Colonic mucosa (tissue), 4 donors: Measurements from ENCODE around the gene TBX15. TPM values are rescaled to one million over a fixed set of nuclear protein-coding genes. Genes with fewer than 3 reads are reported as not detected.

Experiments used
- DNase-seq: peaks from one replicate; pipeline ENCODE4 v3.0.0-alpha.2; 2020
- H3K27ac ChIP-seq: fragments of 200-600 bp; one replicate; pipeline ENCODE4 v1.8.0; 2021
- H3K27me3 ChIP-seq: fragments of 200-600 bp; one replicate; pipeline ENCODE4 v1.8.0; 2021
- H3K36me3 ChIP-seq: fragments of 200-600 bp; one replicate; pipeline ENCODE4 v1.8.0; 2021
- H3K4me1 ChIP-seq: fragments of 200-600 bp; one replicate; pipeline ENCODE4 v1.8.0; 2021; ENCODE audit warnings: mild to moderate bottlenecking
- H3K4me3 ChIP-seq: fragments of 200-600 bp; one replicate; pipeline ENCODE4 v1.8.0; 2021
- H3K9ac ChIP-seq, 2 donors: one replicate each; pipeline ENCODE4 v1.7.0; 2013; ENCODE audit warnings: control low read depth in 2 of 2, low read depth in 2 of 2, low read length in 2 of 2
- H3K9me3 ChIP-seq: fragments of 200-600 bp; one replicate; pipeline ENCODE4 v1.8.0; 2021
- intact Hi-C: fragments of 100-400 bp; cut with DNase I; formaldehyde crosslinking; loops from one replicate; pipeline ENCODE4 v1.14.1; 2022
- total RNA-seq, 2 donors: library from RNA; stranded (reverse); fragmentation: NEBNext Ultra II Directional in 1 of 2; extraction: Animal tissue kit (Norgen Biotek cat#: 25700) in 1 of 2; gene quantifications; one replicate each; pipeline ENCODE4 v1.2.1, GENCODE V29; 2021
- TF ChIP-seq, protein P1 (sequence below): fragments of 200-600 bp; IDR thresholded peaks from one replicate; pipeline ENCODE4 v1.8.0; 2022; ENCODE audit warnings: antibody characterized with exemption, mild to moderate bottlenecking
- donor health status: healthy.
- donor health status: DM: no; HTN: no; CAD: no.
- donor health status: DM: no; HTN: no; CAD: no.

Gene TBX15
- total RNA-seq, 2 donors from 2014 or later: 0.11 TPM; not detected in 1

- H3K4me1 ChIP-seq: peaks cover 5% of the 10 kb centered on the region
- no peaks in the 10 kb centered on the region for H3K9me3 ChIP-seq
- no peaks in the 10 kb centered on the region for H3K36me3 ChIP-seq
- TF ChIP-seq, protein P1, sequence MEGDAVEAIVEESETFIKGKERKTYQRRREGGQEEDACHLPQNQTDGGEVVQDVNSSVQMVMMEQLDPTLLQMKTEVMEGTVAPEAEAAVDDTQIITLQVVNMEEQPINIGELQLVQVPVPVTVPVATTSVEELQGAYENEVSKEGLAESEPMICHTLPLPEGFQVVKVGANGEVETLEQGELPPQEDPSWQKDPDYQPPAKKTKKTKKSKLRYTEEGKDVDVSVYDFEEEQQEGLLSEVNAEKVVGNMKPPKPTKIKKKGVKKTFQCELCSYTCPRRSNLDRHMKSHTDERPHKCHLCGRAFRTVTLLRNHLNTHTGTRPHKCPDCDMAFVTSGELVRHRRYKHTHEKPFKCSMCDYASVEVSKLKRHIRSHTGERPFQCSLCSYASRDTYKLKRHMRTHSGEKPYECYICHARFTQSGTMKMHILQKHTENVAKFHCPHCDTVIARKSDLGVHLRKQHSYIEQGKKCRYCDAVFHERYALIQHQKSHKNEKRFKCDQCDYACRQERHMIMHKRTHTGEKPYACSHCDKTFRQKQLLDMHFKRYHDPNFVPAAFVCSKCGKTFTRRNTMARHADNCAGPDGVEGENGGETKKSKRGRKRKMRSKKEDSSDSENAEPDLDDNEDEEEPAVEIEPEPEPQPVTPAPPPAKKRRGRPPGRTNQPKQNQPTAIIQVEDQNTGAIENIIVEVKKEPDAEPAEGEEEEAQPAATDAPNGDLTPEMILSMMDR: no peak
- H3K4me3 ChIP-seq: no peak overlapping the region
- peaks cover 60% of the 10 kb centered on the region for H3K27me3 ChIP-seq
- no peak overlapping the region for H3K27ac ChIP-seq
- DNase-seq: no peak
- intact Hi-C loops: loop anchor here (5.0 kb wide), 1 partner anchor 854 kb away; no protein-coding TSS in a partner anchor
- H3K9ac ChIP-seq: no peak overlapping the region
Measured at GRCh38 chr1:119005724-119006405, 17.7 kb upstream of the TBX15 start.

DNA sequence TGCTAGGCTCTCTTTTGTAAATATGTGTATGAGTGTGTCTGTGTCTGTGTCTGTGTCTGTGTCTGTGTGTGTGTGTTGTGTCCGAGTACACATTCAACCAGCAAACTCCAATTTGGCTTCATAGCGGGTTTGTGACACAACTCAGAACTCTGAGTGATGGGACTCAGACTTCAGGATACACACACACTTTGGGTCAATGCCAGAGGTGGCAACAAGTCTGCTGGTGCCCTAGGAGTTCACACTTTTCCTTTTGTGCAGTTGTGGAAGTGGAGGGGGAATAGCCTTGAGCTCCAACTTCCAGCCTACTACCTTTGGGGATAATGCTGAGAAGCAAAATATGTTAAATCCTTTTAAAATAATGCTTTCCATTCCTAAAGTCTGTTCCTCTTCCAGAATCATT lies 16.6 kb upstream of the TBX15 start:
- intact Hi-C loops: loop anchor here (5.0 kb wide), 1 partner anchor 852 kb away; no protein-coding TSS in a partner anchor
- Histone ChIP-seq H3K4me3 (no peak overlapping the region), H3K4me1 (peaks cover 6% of the 10 kb centered on the region), H3K27ac (no peak overlapping the region), H3K9me3 (no peaks in the 10 kb centered on the region), H3K9ac (no peak overlapping the region), H3K27me3 (peaks cover 71% of the 10 kb centered on the region), H3K36me3 (no peaks in the 10 kb centered on the region)
- DNase-seq: no peak
- TF ChIP-seq, protein P1: no peak

DNA sequence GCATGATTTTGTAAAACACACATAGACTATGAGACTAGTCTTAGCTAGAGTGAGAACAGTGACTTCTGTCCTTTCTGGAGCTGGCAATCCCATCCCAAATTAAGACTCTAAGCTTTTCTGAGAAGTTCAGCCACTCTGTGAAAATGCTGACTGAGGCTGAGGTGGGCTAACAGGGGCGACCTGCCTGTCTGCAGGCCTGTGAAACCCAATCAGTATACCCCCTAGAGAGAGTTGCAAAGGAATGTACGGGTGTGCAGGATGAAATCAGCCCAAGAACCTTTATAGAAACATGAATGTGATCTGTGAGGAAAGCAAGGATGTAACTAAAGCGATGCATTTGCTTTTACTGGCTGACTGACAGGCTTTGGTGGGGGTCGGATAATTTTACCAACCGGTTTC lies 16.0 kb upstream of the TBX15 start:
- Histone ChIP-seq H3K9me3 (no peaks in the 10 kb centered on the region), H3K36me3 (no peaks in the 10 kb centered on the region), H3K9ac (no peak overlapping the region), H3K4me3 (no peak overlapping the region), H3K27ac (no peak overlapping the region), H3K27me3 (peaks cover 78% of the 10 kb centered on the region), H3K4me1 (peaks cover 6% of the 10 kb centered on the region)
- no peak for DNase-seq
- intact Hi-C loops: no loop called here
- TF ChIP-seq, protein P1: no peak

GRCh38 chr1:119003413-119004128 lies 15.4 kb upstream of the TBX15 start:
- Histone ChIP-seq H3K36me3 (no peaks in the 10 kb centered on the region), H3K9ac (no peak overlapping the region), H3K27me3 (peaks cover 82% of the 10 kb centered on the region), H3K9me3 (no peaks in the 10 kb centered on the region), H3K4me3 (no peak overlapping the region), H3K27ac (no peak overlapping the region), H3K4me1 (peaks cover 6% of the 10 kb centered on the region)
- TF ChIP-seq, protein P1: no peak
- DNase-seq: no peak
- intact Hi-C loops: no loop called here

- H3K9ac ChIP-seq: no peak overlapping the region
- no peak overlapping the region for H3K27ac ChIP-seq
- intact Hi-C loops: no loop called here
- no peak overlapping the region for H3K4me3 ChIP-seq
- H3K36me3 ChIP-seq: no peaks in the 10 kb centered on the region
- peaks cover 80% of the 10 kb centered on the region for H3K27me3 ChIP-seq
- TF ChIP-seq, protein P1: no peak
- DNase-seq: no peak
- H3K9me3 ChIP-seq: no peaks in the 10 kb centered on the region
- H3K4me1 ChIP-seq: peaks cover 6% of the 10 kb centered on the region
Measured at GRCh38 chr1:119002028-119002686, 14.0 kb upstream of the TBX15 start.
